Testis (tissue), 3 donors: Measurements from ENCODE around the gene MAJIN. TPM values are rescaled to one million over a fixed set of nuclear protein-coding genes. Genes with fewer than 3 reads are reported as not detected.

ENCODE experiments used
- DNase-seq: peaks from one replicate; pipeline ENCODE4 v3.0.0-alpha.2; 2019
- H3K27ac ChIP-seq, 2 donors: fragments of 200-600 bp; sonication (generic); one replicate each; pipeline ENCODE4 v1.5.1; 2019
- H3K27me3 ChIP-seq: fragments of 200-600 bp; sonication (generic); one replicate; pipeline ENCODE4 v1.5.1; 2019
- H3K36me3 ChIP-seq: fragments of 200-600 bp; sonication (generic); one replicate; pipeline ENCODE4 v1.5.1; 2017; ENCODE audit warnings: low read depth; ENCODE audit errors: missing control alignments
- H3K4me1 ChIP-seq: fragments of 200-600 bp; sonication (generic); one replicate; pipeline ENCODE4 v1.5.1; 2019
- H3K4me3 ChIP-seq, 2 donors: fragments of 200-600 bp; sonication (generic); one replicate each; pipeline ENCODE4 v1.5.1; 2017 to 2019
- H3K9me3 ChIP-seq: fragments of 200-600 bp; sonication (generic); one replicate; pipeline ENCODE4 v1.5.1; 2017
- CTCF ChIP-seq, 3 experiments: fragments of 450-650 bp in 2 of 3; fragments of 200-600 bp in 1 of 3; sonication (generic) in 1 of 3; IDR thresholded peaks; one replicate each; pipeline ENCODE4 v1.5.1; 2016 to 2019; ENCODE audit warnings: antibody characterized with exemption in 3 of 3, mild to moderate bottlenecking in 2 of 3, moderate library complexity in 1 of 3
- POLR2A ChIP-seq: fragments of 450-650 bp; IDR thresholded peaks from one replicate; pipeline ENCODE4 v1.6.1; 2017; ENCODE audit warnings: antibody characterized with exemption, mild to moderate bottlenecking, moderate library complexity
- WGBS, 2 donors: methylation state at CpG; one replicate each; pipeline ENCODE4 v1.1.5; 2018; 5-methylcytosine and 5-hydroxymethylcytosine counted together
- intact Hi-C: fragments of 100-400 bp; cut with DNase I; formaldehyde crosslinking; loops from one replicate; pipeline ENCODE4 v1.15.1; 2023; ENCODE audit warnings: low total_unique reads
- polyA plus RNA-seq: library from polyadenylated mRNA; stranded (reverse); fragments of 350-450 nt; fragmentation: Illumina TruSeq; extraction: RNeasy Lipid Tissue Mini Kit (QIAGEN cat#74804); gene quantifications from one replicate; pipeline ENCODE4 v1.2.3, GENCODE V29; 2014; ENCODE audit warnings: low read depth, low replicate concordance; ENCODE audit not compliant: insufficient read depth
- total RNA-seq, 2 donors: library from RNA; depleted of rRNA; stranded (reverse); fragments of >200 nt; gene quantifications; one replicate each; pipeline ENCODE4 v1.2.3, GENCODE V29; 2016

MAJIN gene
- total and polyA plus RNA-seq, 3 donors from 2014 or later: 14.4 to 36.4 (median 34.8) TPM

- no peak for DNase-seq
- Histone ChIP-seq H3K27ac (no peak overlapping the region), H3K4me3 (no peak overlapping the region), H3K9me3 (no peaks in the 10 kb centered on the region), H3K27me3 (no peaks in the 10 kb centered on the region), H3K4me1 (peaks cover 17% of the 10 kb centered on the region), H3K36me3 (no peaks in the 10 kb centered on the region)
- TF ChIP-seq POLR2A: no peak
- TF ChIP-seq CTCF (IDR thresholded peaks at IDR 0.05): no peak
- intact Hi-C loops: no loop called here
- 84 to 89% methylated on average over 12 to 18 of the region's 18 CpGs for WGBS, 2 donors
Measured at GRCh38 chr11:64913171-64913727, 58.7 kb downstream of the MAJIN start.

- H3K9me3 ChIP-seq: no peaks in the 10 kb centered on the region
- 88 to 93% methylated on average over 4 to 9 of the region's 9 CpGs for WGBS, 2 donors
- no peak overlapping the region for H3K4me3 ChIP-seq
- no peak for DNase-seq
- H3K27ac ChIP-seq: no peak overlapping the region
- H3K4me1 ChIP-seq: peaks cover 12% of the 10 kb centered on the region
- no peaks in the 10 kb centered on the region for H3K36me3 ChIP-seq
- intact Hi-C loops: no loop called here
- no peak for TF ChIP-seq CTCF (IDR thresholded peaks at IDR 0.05)
- no peak for TF ChIP-seq POLR2A
- no peaks in the 10 kb centered on the region for H3K27me3 ChIP-seq
Measured at GRCh38 chr11:64911689-64912088, 60.2 kb downstream of the MAJIN start.

- no peak overlapping the region for H3K4me3 ChIP-seq
- no peak for DNase-seq
- H3K4me1 ChIP-seq: peaks cover 11% of the 10 kb centered on the region
- no peaks in the 10 kb centered on the region for H3K36me3 ChIP-seq
- H3K27me3 ChIP-seq: no peaks in the 10 kb centered on the region
- whole genome bisulfite sequencing, 2 donors: 78 to 88% methylated on average over 6 to 7 of the region's 7 CpGs
- H3K9me3 ChIP-seq: no peaks in the 10 kb centered on the region
- intact Hi-C loops: no loop called here
- no peak for TF ChIP-seq CTCF (IDR thresholded peaks at IDR 0.05)
- no peak for TF ChIP-seq POLR2A
- H3K27ac ChIP-seq: no peak overlapping the region
Measured at GRCh38 chr11:64911142-64911541, 60.8 kb downstream of the MAJIN start.

GRCh38 chr11:64910451-64911093, 61.3 kb downstream of the MAJIN start:
- H3K9me3 ChIP-seq: no peaks in the 10 kb centered on the region
- intact Hi-C loops: no loop called here
- H3K27ac ChIP-seq: no peak overlapping the region
- TF ChIP-seq CTCF (IDR thresholded peaks at IDR 0.05): no peak
- no peak for TF ChIP-seq POLR2A
- H3K27me3 ChIP-seq: no peaks in the 10 kb centered on the region
- WGBS, 2 donors: 92 to 97% methylated on average over 5 to 27 of the region's 27 CpGs
- peaks cover 5% of the 10 kb centered on the region for H3K4me1 ChIP-seq
- H3K36me3 ChIP-seq: no peaks in the 10 kb centered on the region
- no peak overlapping the region for H3K4me3 ChIP-seq
- DNase-seq: no peak
